Activated CD8-positive, alpha-beta memory T cell treated with anti-CD3 and anti-CD28 coated beads, Interleukin-2, amount 10 ng/mL, durations not matched to agents 7 days and 5 days (primary cell): ENCODE measurements around the gene CLVS2. TPM values are rescaled to one million over a fixed set of nuclear protein-coding genes. Genes with fewer than 3 reads are reported as not detected.

Experiments
- ATAC-seq: fragments of 150-1000 bp; cut with Tn5 transposase; one replicate; pipeline ENCODE4 v1.10.0; 2021; ENCODE audit warnings: moderate library complexity
- CTCF ChIA-PET: fragments of 350-600 bp; sonication (Branson Sonifier 250); formaldehyde crosslinking; loops from one replicate; lab custom pipeline; 2021; ENCODE audit warnings: antibody characterized with exemption; lab: Charles Lee
- DNase-seq: peaks from one replicate; pipeline ENCODE4 v3.0.0-alpha.2; 2020
- H3K27ac Mint-ChIP-seq: one replicate; pipeline ENCODE4 v1.8.0; 2021; ENCODE audit warnings: mild to moderate bottlenecking, mixed read lengths
- H3K27me3 Mint-ChIP-seq: one replicate; pipeline ENCODE4 v1.8.0; 2021; ENCODE audit warnings: mixed read lengths
- H3K36me3 Mint-ChIP-seq: one replicate; pipeline ENCODE4 v1.8.0; 2021; ENCODE audit warnings: mild to moderate bottlenecking, mixed read lengths
- H3K4me1 Mint-ChIP-seq: one replicate; pipeline ENCODE4 v1.8.0; 2021; ENCODE audit warnings: mixed read lengths
- H3K4me3 Mint-ChIP-seq: one replicate; pipeline ENCODE4 v1.8.0; 2021; ENCODE audit warnings: mild to moderate bottlenecking, moderate library complexity, mixed read lengths
- H3K9me3 Mint-ChIP-seq: one replicate; pipeline ENCODE4 v1.8.0; 2022; ENCODE audit warnings: low read depth, mixed read lengths
- total RNA-seq, 2 experiments: library from RNA; stranded (reverse); gene quantifications; one replicate each; pipeline ENCODE4 v1.2.3, GENCODE V29; 2021

CLVS2 gene
- total RNA-seq, 2 experiments from 2014 or later: not detected

DNA sequence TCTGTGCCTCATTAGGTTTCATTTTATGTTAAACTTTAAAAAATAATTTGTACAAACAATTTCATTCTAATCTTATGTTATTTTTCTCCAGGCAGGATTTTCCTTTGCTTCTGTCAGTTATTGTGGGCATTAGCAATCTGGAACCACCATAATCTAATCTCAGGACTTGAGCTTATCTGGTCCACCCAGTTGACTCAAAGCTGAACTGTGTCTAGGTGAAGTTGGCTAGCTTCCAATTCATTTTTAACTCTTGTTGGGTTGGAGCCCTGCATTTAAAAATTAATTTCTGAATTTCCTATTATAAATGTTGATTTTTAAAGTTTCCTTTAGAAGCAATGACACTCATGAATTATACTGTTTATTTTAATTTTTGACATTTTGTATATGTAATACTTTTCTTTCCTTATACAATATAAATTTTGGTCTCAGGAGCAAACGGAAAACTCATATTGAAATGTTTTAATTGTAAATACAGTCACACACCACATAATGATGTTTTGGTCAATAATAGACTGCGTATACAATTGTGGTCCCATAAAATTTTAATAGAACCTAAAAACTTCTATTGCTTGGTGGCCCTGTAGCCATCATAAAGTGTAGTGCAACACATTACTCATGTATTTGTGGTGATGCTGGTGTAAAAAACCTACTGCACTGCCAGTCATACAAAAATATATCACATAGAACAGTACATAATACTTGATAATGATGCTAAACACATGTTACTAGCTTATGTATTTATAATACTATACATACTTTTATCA lies 121.3 kb downstream of the CLVS2 start:
- Mint-ChIP-seq H3K4me3 (no peak overlapping the region), H3K27ac (no peak overlapping the region), H3K36me3 (no peaks in the 10 kb centered on the region), H3K27me3 (no peaks in the 10 kb centered on the region), H3K9me3 (peaks cover 2% of the 10 kb centered on the region), H3K4me1 (no peaks in the 10 kb centered on the region)
- ATAC-seq: no peak
- no peak for DNase-seq
- CTCF ChIA-PET: no interaction called here

DNA sequence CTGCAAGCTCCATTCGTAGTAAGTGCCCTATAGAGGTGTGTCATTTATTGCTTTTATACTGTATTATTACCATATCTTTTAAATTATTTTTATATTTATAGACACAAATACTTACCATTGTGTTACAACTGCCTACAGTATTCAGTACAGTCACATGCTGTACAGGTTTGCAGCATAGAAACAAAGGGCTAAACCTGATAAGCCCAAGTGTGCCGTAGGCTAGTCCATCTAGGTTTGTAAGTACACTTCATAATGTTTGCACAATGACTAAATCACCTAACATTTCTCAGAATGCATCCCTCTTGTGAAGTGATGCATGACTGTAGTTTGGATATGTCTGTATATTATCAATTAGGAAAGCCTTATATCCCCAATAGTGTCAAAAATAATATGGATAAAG lies 122.8 kb downstream of the CLVS2 start:
- no peaks in the 10 kb centered on the region for H3K27me3 Mint-ChIP-seq
- H3K4me1 Mint-ChIP-seq: no peaks in the 10 kb centered on the region
- CTCF ChIA-PET: no interaction called here
- no peak overlapping the region for H3K4me3 Mint-ChIP-seq
- H3K27ac Mint-ChIP-seq: no peak overlapping the region
- H3K36me3 Mint-ChIP-seq: no peaks in the 10 kb centered on the region
- H3K9me3 Mint-ChIP-seq: peaks cover 2% of the 10 kb centered on the region
- ATAC-seq (no peak), DNase-seq (no peak)

Other genes with a start within 250 kb of the CLVS2 start
- gene FABP7, start 216.5 kb upstream of the CLVS2 start, total RNA-seq: not detected
- under 1 TPM in 1 of 2 experiments, not detected in 1; 0.52 TPM for gene SMPDL3A, start 207.0 kb upstream of the CLVS2 start, total RNA-seq